GM21825 (cell line): ENCODE results near the gene RANBP17.
"Not testable (repeated sequence)": the region's sequence is repeated elsewhere in the genome, so short reads cannot be mapped to it uniquely, and the experiment has no call there.

Source experiments
- ATAC-seq: cut with Tn5 transposase; IDR thresholded peaks from one replicate; pipeline ENCODE4 v1.9.1; 2021; ENCODE audit warnings: mild to moderate bottlenecking, moderate library complexity; ENCODE audit not compliant: unreplicated experiment

The RANBP17 gene

DNA sequence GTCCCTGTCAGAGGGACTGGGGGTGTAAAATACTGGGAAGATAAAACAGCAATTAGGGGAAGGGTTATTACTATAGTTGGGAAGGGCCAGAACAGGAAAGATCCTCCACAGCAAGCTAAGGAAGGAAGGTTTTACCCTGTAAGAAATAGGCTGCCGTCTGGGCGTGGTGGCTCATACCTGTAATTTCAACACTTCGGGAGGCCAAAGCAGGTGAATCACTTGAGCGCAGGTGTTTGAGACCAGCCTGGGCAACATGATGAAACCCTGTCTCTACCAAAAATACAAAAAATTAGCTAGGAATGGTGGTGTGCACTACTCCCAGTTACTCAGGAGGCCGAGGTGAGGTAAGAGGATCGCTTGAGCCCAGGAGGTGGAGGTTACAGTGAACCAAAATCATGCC lies 282.1 kb downstream of the RANBP17 start:
- no peak for ATAC-seq

DNA sequence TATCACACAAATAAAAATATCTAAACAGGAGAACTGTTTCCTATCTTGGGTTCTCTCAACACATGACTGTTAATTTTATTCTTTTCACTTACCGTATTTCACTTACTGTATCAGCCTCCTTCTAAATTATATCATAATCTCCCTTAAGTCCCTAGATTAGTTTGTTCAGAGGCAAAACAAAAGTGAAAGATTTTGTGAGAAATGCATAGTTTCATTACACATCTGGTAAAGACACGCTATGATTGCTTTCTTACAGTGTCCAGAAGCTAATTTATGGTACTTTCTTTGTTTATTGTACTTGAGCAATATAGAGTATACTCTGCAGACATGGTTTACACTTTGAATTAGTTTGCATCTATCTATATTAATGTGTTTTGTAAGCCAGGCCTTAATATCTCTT lies 287.5 kb downstream of the RANBP17 start:
- no peak for ATAC-seq

DNA sequence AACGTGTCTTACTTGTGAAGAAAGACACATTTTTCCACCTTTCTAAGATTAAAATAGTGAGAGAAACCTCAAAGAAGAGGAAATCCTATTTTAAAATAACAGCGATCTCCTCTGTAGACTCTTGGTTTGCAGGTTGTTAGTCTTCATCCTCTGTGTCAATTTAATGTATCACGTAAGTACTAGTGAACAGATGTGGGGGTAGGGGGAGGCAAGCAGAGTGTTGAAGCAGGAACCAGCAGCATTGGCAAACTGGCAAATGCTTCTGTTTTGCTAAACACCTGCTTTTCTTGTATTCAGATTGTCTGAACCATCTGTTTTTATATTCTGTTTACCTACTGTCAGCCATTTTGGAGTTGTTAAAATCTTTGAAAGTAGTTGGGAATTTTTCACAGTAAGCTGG lies 288.0 kb downstream of the RANBP17 start:
- ATAC-seq = no peak

DNA sequence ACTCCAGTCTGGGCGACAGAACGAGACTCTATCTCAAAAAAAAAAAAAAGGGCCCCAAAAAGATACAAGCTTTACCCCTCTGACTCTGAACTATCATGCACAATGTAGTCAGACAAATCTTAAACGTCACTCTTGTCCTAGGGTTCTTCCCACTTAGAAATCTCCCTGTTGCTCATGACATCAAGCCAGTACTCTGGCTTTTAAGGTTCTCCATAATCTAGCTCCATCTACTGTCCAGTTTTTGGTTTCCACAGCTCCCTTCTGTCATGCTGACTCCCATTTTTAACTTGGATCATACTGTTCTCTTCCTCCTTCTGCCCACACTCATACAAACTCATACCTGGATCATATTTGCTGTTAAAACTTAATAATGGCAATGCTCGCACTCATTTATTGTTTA lies 290.6 kb downstream of the RANBP17 start:
- ATAC-seq = no peak

DNA sequence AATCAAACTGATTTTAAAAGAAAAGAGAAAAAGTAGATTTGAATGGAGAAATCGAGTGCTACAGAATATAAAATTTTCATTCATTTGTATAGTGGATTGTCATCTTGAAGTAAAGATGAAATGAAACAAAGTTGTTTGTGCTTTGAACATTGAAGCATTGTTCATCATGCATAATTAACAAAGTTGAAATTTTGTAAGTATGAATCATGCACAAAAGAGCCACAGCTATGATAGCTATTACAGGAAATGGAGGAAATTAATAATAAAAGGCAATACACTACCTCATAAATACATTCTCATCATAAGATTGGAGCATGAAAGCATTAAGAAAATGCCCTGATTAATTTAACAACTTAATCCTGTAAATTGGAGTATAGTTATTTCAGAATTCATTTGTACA lies 293.8 kb downstream of the RANBP17 start:
- no peak for ATAC-seq

DNA sequence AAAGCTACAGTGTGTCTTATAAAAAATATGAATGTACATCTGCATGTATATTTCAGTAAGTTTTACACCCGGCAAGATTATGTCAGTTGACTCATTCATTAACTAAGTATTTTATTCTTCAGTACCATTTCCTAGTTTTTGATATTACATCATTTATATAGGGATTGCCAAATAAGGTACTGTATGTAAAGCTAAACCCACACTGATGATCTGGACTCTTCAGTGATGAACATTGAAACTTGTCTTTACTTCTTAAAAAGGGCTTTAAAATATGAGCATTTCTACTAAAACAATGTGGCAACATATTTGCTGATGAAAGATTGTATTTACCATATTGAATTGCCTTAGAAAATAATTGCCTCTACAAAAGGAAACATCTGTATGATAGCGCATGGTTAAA lies 295.5 kb downstream of the RANBP17 start:
- ATAC-seq = no peak

DNA sequence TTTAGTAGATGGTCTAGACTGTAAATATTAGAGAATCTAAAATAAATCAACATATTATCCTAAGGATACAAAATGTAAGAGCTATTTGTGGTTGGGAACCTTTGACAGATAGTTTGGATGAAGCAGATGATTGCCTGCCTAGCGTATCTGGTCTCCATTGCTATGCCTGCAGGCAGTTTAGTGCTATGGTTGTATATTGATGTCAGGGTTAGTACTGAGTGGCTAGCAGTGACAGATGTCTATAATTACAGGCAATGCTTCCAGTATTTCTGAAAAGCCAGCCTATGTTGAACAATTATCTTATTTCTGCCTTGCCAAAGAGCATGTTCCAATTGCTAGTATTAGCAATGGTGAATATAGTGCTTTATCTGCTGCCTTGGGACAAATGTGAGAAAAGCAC lies 296.0 kb downstream of the RANBP17 start:
- no peak for ATAC-seq

DNA sequence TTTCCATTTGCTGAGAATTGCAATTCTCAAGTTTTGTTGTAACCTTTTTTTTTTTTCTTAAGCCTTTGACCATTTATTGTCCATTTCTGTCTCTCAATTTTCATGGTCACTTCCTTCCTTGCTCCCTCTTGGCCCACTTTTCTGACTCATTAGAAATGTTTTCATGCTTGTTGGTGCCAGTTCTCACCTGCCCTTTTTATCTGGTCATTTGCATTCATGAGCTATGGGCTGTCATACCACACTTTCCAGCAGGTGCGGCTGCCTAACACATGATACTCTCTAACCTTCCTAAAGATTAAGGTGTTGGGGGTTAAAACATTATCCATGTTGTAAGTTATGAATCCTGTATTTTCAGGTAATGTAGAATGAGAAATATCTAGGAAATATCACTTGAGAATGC lies 296.8 kb downstream of the RANBP17 start:
- no peak for ATAC-seq

DNA sequence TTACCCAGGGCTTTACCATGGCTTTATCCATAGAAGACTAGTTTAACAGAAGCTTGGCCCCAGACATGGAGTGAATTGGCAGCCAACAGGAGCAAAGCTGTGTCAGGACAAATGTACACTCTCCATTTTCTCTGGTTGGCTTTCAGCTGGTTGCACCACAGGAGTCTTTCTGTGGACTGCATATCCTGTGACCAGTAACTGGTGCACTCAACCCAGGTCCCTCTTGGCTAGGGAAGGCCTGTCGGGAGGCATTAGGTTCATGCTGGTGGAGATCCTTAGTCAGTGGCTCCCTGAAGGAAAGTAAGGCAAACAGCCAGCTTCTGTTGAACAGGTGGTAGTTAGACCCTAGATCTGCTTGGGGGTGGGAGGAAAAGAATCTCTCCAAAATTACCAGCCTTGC lies 300.3 kb downstream of the RANBP17 start:
- ATAC-seq = no peak

DNA sequence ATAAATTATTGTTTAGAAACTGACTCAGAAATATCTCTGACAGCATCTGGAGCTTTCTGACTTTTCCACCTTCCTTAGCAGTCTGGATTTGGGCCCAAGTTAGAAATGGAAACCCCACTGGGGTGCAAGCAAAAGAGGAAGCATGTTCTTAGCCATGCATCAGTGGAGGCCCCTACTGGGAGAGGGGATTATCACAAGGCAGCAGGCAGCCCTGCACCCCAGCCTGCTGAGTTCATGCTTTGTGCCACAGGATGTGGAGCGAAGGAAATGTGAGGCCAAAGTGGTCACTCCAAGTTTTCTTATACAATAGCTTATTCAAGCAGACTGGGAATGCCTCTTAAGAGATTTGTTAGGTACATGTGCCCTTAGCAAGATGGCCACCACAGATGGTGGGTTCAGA lies 300.8 kb downstream of the RANBP17 start:
- no peak for ATAC-seq

DNA sequence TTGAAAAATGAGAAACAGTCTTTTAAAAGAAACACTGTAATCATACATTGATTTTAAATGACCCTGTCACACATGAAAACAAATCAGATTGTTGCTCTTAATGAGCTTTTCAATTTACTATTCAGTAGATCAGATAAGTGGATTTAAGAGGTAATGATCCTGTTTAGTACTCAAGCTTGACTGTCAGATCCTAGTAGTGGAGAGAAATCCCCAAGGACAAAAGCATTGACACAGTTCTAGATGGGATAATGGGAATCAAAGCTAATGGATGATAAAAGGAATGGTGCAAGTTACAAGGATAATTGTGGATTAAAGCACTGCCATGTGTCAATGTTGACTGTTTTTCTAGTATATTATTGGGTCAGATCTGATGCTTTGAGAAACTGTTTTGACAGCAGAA lies 304.9 kb downstream of the RANBP17 start:
- no peak for ATAC-seq

DNA sequence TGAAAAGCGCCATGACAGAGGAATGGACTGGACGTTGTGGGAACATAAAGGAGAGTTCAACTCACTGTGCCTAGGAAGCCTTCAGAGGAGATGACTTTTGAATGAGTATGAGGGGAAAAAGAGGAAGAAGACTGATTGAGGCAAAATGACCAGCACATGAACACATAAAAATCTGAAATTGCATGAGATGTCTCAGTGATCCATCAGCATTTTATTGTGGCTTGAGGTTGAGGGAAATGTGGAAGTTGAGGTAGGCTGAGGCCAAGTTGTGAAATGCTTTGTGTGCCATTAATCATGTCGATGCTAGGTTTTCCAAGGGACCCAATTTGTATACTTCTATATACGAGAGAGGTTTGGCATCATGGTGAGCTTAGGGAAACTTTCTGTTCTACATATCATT lies 306.4 kb downstream of the RANBP17 start:
- ATAC-seq = no peak

DNA sequence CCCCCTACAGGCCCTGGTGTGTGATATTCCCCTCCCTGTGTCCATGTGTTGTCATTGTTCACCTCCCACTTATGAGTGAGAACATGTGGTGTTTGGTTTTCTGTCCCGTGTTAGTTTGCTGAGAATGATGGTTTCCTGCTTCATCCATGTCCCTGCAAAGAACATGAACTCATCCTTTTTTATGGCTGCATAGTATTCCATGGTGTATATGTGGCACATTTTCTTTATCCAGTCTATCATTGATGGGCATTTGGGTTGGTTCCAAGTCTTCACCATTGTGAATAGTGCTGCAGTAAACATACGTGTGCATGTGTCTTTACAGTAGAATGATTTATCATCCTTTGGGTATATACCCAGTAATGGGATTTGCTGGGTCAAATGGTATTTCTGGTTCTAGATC lies 313.1 kb downstream of the RANBP17 start:
- not testable (repeated sequence) for ATAC-seq

DNA sequence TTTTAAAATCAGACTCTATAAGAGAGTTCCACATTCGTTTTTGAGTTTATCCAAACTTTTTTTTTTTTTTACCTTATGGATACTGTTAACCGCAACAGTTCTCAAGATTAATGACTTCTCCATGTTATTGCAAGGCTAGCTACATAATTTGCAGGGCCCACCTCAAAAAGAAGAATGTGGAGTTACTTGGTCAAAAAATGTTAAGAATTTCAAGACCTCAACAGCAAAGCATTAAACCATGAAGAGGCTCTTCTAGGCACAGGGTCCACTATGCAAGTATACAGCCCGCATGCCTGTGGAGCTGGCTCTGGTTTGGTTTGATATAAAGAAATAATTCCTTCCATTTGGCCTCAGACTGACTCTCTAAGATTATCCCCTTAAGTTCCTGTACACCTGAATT lies 313.9 kb downstream of the RANBP17 start:
- no peak for ATAC-seq

DNA sequence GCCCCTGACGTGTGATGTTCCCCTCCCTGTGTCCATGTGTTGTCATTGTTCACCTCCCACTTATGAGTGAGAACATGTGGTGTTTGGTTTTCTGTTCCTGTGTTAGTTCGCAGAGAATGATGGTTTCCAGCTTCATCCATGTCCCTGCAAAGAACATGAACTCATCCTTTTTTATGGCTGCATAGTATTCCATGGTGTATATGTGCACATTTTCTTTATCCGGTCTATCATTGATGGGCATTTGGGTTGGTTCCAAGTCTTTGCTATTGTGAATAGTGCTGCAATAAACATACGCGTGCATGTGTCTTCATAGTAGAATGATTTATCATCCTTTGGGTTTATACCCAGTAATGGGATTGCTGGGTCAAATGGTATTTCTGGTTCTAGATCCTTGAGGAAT lies 316.4 kb downstream of the RANBP17 start:
- ATAC-seq = not testable (repeated sequence)

DNA sequence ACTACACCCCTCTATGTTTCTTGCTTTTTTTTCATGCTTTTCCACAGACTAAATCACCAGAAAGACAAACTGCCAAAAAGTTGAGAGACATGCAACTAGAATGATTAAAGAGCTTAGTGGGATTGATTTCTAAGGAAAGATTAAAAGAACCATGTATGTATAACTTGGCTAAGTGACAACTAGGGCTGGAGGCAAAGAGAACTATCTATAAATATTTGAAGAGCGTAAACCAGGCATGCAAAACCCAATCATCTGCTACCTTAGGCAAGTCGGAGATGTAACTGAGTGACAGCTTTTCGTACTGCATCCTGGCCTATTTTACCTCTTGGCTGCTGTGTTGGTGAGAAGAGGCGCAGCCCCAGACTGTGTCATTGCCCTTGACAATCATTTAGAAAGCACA lies 326.2 kb downstream of the RANBP17 start:
- no peak for ATAC-seq

DNA sequence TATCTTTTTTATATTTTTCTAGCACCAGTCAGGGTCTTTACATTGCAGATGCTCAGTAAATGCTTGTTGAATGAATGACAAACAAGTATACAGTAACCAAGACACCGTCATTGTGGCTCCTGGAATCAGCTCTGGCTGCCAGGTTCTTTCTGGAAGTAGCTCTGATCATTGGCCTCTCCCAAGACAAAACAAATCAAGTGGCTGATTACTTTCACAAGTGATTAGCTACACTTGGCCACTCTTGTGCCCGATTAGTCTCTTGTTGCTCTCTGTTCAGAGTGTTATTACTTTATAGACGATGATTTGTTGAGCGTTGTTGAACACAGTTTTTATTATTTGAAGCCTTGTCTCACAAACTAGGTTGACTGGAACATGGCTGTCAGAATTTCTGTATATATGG lies 327.6 kb downstream of the RANBP17 start:
- no peak for ATAC-seq

DNA sequence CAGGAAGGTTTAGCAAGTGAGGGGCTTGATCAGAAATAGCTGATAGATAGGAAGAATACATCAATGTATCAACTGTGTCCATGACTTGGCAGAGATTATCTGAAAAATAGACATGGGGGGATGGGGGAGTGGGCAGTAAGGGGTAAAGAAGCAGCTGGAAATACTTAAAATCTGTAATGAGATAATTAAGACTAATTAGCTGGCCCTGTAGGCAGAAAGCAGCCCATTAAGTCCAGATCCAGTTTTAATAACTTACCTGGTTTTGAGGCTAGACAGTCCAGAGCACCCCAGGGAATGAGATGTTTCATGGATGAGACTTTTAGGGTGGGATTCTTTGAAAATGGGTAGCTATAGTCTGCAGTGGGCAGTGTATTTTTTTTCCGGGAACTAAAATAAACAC lies 330.3 kb downstream of the RANBP17 start:
- ATAC-seq = no peak

DNA sequence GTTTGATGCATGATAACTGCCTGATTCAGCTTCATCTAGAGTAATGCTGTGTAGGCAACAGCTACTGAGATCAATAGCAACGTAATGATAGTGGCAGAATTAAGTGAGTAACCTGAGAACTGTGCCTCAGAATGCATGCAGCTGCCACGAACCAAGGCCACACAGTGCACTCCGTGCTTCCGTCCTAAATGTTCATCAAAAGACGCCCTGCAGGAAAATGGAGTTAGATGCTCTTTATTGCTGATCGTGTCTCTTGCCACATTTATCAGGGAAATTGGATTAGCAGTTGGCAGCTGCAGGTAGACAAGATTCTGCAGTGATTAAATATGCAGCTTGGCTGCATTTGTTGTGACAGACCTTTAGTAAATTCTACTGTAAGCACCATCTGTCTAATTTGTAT lies 339.5 kb downstream of the RANBP17 start:
- ATAC-seq = no peak

DNA sequence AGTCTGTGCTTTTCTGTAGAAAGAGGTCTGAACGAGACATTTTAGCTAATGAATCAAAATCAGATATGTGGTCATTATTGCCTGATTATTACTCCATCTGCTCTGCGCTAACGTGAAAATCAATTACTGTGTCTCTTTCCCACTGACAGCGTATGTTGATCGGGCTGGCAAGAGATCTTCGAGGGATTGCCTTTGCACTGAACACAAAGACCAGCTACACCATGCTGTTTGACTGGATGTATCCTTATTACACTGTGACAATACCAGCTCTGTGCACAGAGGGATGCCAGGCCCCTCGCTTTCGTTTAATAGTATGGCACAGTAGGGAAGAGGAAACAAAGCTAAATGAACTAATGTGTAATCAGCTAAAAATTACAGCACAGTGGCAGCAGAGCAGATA lies 343.6 kb downstream of the RANBP17 start:
- ATAC-seq = no peak

DNA sequence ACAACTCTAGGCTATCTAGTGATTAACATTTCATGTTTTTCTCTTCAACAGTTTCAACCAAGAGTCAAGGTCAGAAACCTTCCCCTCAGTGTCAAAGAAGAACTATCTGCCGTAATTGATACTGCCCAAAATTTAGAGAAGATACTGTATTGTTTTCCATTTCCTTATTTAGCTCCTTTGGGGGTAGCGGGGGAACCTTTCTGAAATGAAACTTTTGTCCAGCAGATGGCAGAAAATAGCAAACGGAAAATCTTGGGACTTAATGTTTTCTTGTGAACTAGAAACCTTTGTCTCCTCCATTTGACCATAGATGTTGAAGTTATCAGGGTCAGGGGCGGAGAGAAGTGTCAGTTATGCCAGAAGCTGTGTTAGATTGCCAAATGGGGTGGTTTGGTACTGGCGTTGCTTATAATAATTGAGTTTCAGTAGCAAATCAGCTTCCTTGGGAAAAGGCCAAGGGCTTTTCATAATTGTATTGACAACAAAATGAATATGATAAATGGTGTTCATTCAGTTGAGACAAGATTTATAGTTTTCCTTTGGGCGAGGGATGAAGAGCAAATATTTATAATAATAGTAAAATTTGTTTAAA lies 345.5 kb downstream of the RANBP17 start:
- no peak for ATAC-seq

DNA sequence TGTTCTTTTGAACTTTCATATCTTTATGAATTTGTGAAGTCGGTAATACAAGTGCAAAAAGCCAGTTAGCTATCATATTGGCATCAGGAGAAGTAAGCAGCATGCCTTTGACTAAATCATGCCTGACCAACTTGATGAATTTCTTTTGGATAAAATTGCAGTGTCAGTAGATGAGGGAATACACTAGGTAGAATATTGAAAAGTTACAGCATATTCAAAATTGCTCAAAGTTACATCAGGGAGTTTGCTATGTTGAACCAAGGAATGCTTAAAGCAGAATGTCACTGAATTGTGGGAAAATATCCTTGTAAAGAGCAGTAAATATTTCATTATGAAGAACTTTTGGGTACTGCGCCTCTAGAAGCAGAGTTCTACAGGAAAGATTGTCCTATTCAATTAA lies 360.1 kb downstream of the RANBP17 start:
- ATAC-seq = no peak

DNA sequence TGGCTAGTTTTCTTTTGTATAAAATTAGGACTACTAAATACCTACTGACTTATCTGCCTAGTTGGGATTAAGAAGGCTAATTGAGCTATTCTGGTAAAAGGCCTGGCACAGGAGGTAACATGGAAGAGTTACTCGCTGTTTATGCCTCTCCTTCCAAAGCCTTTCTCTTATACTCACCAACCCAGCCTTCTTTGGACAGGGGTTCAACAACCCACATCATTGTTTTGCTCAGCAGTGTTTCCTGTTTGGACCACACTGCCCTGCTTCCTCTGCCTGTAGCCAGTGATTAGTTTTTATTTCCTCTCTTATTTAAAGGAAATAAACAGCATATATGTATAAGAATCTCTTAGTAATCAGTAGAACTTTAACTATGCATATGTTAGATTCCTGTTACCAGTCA lies 362.1 kb downstream of the RANBP17 start:
- ATAC-seq = no peak
